IMR-90 (cell line): Measurements from ENCODE around the gene BLMH. TPM values are rescaled to one million over a fixed set of nuclear protein-coding genes. Genes with fewer than 3 reads are reported as not detected.

Source experiments
- ATAC-seq: fragments of 200-7000 bp; cut with Tn5 transposase; 2 replicates; pipeline ENCODE4 v1.9.1; 2020; ENCODE audit warnings: low read depth, mild to moderate bottlenecking, moderate library complexity
- BruUV-seq: library from RNA; stranded (reverse); fragments of 400-500 nt; replicated peaks from 2 replicates; lab custom pipeline; 2021; lab: Mats Ljungman, UMichigan
- CTCF ChIA-PET: fragments of 300-600 bp; formaldehyde crosslinking; extraction: SDS; loops from one replicate; lab custom pipeline; 2021; ENCODE audit warnings: antibody characterized with exemption; lab: Yijun Ruan, JAX
- POLR2A ChIA-PET: fragments of 300-600 bp; sonication (Branson Sonifier 250); formaldehyde crosslinking; loops from one replicate; lab custom pipeline; 2022; ENCODE audit warnings: antibody characterized with exemption; ENCODE audit not compliant: unreplicated experiment; lab: Charles Lee
- DNase-seq: peaks from one replicate; pipeline ENCODE4 v3.0.0; 2013
- H2AFZ ChIP-seq: replicated peaks from 2 replicates; pipeline ENCODE3; 2013; ENCODE audit warnings: low read length, mild to moderate bottlenecking; ENCODE audit not compliant: poor library complexity
- H2AK5ac ChIP-seq: 2 replicates; pipeline ENCODE4 v1.6.1; 2013; ENCODE audit warnings: low read depth, low read length, inconsistent platforms
- H2AK9ac ChIP-seq: replicated peaks from 2 replicates; pipeline ENCODE3; 2013; ENCODE audit warnings: mild to moderate bottlenecking, low read depth, low read length, moderate library complexity; ENCODE audit not compliant: poor library complexity
- H2BK120ac ChIP-seq: 2 replicates; pipeline ENCODE4 v1.6.1; 2013; ENCODE audit warnings: low read depth, low read length, inconsistent platforms
- H2BK15ac ChIP-seq: 3 replicates; pipeline ENCODE4 v1.6.1; 2013; ENCODE audit warnings: low read depth, low read length, inconsistent platforms
- H2BK20ac ChIP-seq: 2 replicates; pipeline ENCODE4 v1.6.1; 2013; ENCODE audit warnings: low read depth, mild to moderate bottlenecking, inconsistent platforms, low read length, moderate library complexity
- H2BK5ac ChIP-seq: 2 replicates; pipeline ENCODE4 v1.6.1; 2013; ENCODE audit warnings: mild to moderate bottlenecking, low read depth, low read length, inconsistent platforms; ENCODE audit not compliant: poor library complexity, severe bottlenecking
- H3K14ac ChIP-seq: replicated peaks from 2 replicates; pipeline ENCODE4 v1.6.1; 2013; ENCODE audit warnings: low read depth, low read length, inconsistent platforms
- H3K18ac ChIP-seq: 2 replicates; pipeline ENCODE4 v1.6.1; 2013; ENCODE audit warnings: low read depth, low read length, control low read depth
- H3K23ac ChIP-seq: 2 replicates; pipeline ENCODE4 v1.6.1; 2013; ENCODE audit warnings: low read depth, low read length, inconsistent platforms
- H3K27ac ChIP-seq: 2 replicates; pipeline ENCODE4 v1.5.1; 2013; ENCODE audit warnings: mild to moderate bottlenecking, control low read depth, low read length; ENCODE audit not compliant: insufficient read depth
- H3K27me3 ChIP-seq: 2 replicates; pipeline ENCODE4 v1.6.1; 2013; ENCODE audit warnings: low read length; ENCODE audit not compliant: control insufficient read depth, insufficient read depth
- H3K36me3 ChIP-seq: 2 replicates; pipeline ENCODE4 v1.6.1; 2013; ENCODE audit warnings: low read length, mixed read lengths; ENCODE audit not compliant: control insufficient read depth, insufficient read depth
- H3K4ac ChIP-seq: 2 replicates; pipeline ENCODE4 v1.6.1; 2013; ENCODE audit warnings: low read depth, low read length, inconsistent platforms
- H3K4me1 ChIP-seq: 2 replicates; pipeline ENCODE4 v1.6.1; 2013; ENCODE audit warnings: low read length, mixed read lengths; ENCODE audit not compliant: control insufficient read depth, insufficient read depth
- H3K4me2 ChIP-seq: 2 replicates; pipeline ENCODE4 v1.6.1; 2013; ENCODE audit warnings: low read depth, mild to moderate bottlenecking, control low read depth, low read length, moderate library complexity
- H3K4me3 ChIP-seq: 2 replicates; pipeline ENCODE4 v1.5.1; 2013; ENCODE audit warnings: low read depth, mild to moderate bottlenecking, control low read depth, low read length, moderate library complexity; ENCODE audit not compliant: insufficient read depth
- H3K56ac ChIP-seq: 2 replicates; pipeline ENCODE4 v1.6.1; 2013; ENCODE audit warnings: low read length, inconsistent platforms; ENCODE audit not compliant: insufficient read depth; ENCODE audit errors: extremely low read depth
- H3K79me1 ChIP-seq, 2 experiments: 2 replicates each; pipeline ENCODE4 v1.6.1; 2013; ENCODE audit warnings: low read length in 2 of 2, inconsistent platforms in 1 of 2, low read depth in 1 of 2
- H3K9ac ChIP-seq: 2 replicates; pipeline ENCODE4 v1.6.1; 2013; ENCODE audit warnings: low read depth, low read length, control low read depth
- H3K9me1 ChIP-seq: 2 replicates; pipeline ENCODE4 v1.6.1; 2013; ENCODE audit warnings: low read length, inconsistent platforms; ENCODE audit not compliant: insufficient read depth
- H3K9me3 ChIP-seq: 2 replicates; pipeline ENCODE4 v1.6.1; 2013; ENCODE audit warnings: low read length; ENCODE audit not compliant: control insufficient read depth, insufficient read depth
- H4K20me1 ChIP-seq: 2 replicates; pipeline ENCODE4 v1.6.1; 2013; ENCODE audit warnings: low read length, inconsistent platforms; ENCODE audit not compliant: insufficient read depth
- H4K5ac ChIP-seq: 2 replicates; pipeline ENCODE4 v1.6.1; 2013; ENCODE audit warnings: mild to moderate bottlenecking, low read depth, low read length, control low read depth
- H4K8ac ChIP-seq, 2 experiments: 2 replicates each; pipeline ENCODE4 v1.6.1; 2013; ENCODE audit warnings: low read depth in 2 of 2, low read length in 2 of 2, control low read depth in 1 of 2, inconsistent platforms in 1 of 2
- H4K91ac ChIP-seq: 2 replicates; pipeline ENCODE4 v1.6.1; 2013; ENCODE audit warnings: low read depth, low read length, inconsistent platforms; ENCODE audit not compliant: insufficient read depth
- BHLHE40 ChIP-seq: fragments of 150-350 bp; IDR thresholded peaks from 2 replicates; pipeline ENCODE4 v1.6.1; 2016; ENCODE audit warnings: mild to moderate bottlenecking, low read depth, low read length
- CEBPB ChIP-seq: IDR thresholded peaks from 2 replicates; pipeline ENCODE4 v1.6.1; 2012; ENCODE audit warnings: low read depth, low read length, improper control_type of control experiment
- CHD1 ChIP-seq: IDR thresholded peaks from 2 replicates; pipeline ENCODE4 v1.6.1; 2012; ENCODE audit warnings: low read depth, low read length, improper control_type of control experiment
- FOS ChIP-seq: fragments of 150-350 bp; IDR thresholded peaks from 2 replicates; pipeline ENCODE4 v1.6.1; 2016; ENCODE audit warnings: low read depth, low read length
- MAFK ChIP-seq: IDR thresholded peaks from 2 replicates; pipeline ENCODE4 v1.6.1; 2012; ENCODE audit warnings: low read depth, low read length, improper control_type of control experiment
- MAZ ChIP-seq: IDR thresholded peaks from 2 replicates; pipeline ENCODE4 v1.6.1; 2012; ENCODE audit warnings: low read depth, mild to moderate bottlenecking, low read length, improper control_type of control experiment, moderate library complexity, borderline replicate concordance
- MXI1 ChIP-seq: IDR thresholded peaks from 2 replicates; pipeline ENCODE4 v1.6.1; 2012; ENCODE audit warnings: low read depth, mild to moderate bottlenecking, low read length, moderate library complexity, borderline replicate concordance
- NFE2L2 ChIP-seq: fragments of 150-350 bp; IDR thresholded peaks from 2 replicates; pipeline ENCODE4 v1.6.1; 2016; ENCODE audit warnings: low read depth, mild to moderate bottlenecking, low read length
- POLR2A ChIP-seq: IDR thresholded peaks from 2 replicates; pipeline ENCODE4 v1.6.1; 2012; ENCODE audit warnings: mild to moderate bottlenecking, low read depth, low read length
- RAD21 ChIP-seq: IDR thresholded peaks from 2 replicates; pipeline ENCODE4 v1.6.1; 2012; ENCODE audit warnings: low read length, improper control_type of control experiment
- RCOR1 ChIP-seq: IDR thresholded peaks from 2 replicates; pipeline ENCODE4 v1.6.1; 2012; ENCODE audit warnings: mild to moderate bottlenecking, low read length, improper control_type of control experiment; ENCODE audit not compliant: insufficient replicate concordance
- RFX5 ChIP-seq: IDR thresholded peaks from 2 replicates; pipeline ENCODE4 v1.8.0; 2012; ENCODE audit warnings: low read depth, mild to moderate bottlenecking, low read length, moderate library complexity
- SMC3 ChIP-seq: fragments of 150-350 bp; IDR thresholded peaks from 2 replicates; pipeline ENCODE4 v1.6.1; 2016; ENCODE audit warnings: low read depth, mild to moderate bottlenecking, antibody characterized with exemption, low read length, moderate library complexity
- USF2 ChIP-seq: fragments of 150-350 bp; IDR thresholded peaks from 2 replicates; pipeline ENCODE4 v1.6.1; 2017; ENCODE audit warnings: mild to moderate bottlenecking, antibody characterized with exemption, low read length, low read depth
- WGBS, 2 experiments: methylation state at CpG; one replicate each; pipeline versions ENCODE4 v1.1.5 to v1.1.7; 2013; ENCODE audit warnings: missing lambda C conversion rate in 2 of 2; ENCODE audit not compliant: insufficient read length in 1 of 2; ENCODE audit errors: extremely low coverage in 2 of 2; 5-methylcytosine and 5-hydroxymethylcytosine counted together
- dilution Hi-C: fragments of 300-500 bp; cut with HindIII; formaldehyde crosslinking; loops from one replicate; pipeline ENCODE4 v1.14.3; 2018; ENCODE audit warnings: low sequenced_read_pairs; ENCODE audit not compliant: unreplicated experiment
- in situ Hi-C: fragments of 300-500 bp; cut with MboI; formaldehyde crosslinking; loops from 3 replicates; pipeline ENCODE4 v1.14.3; 2019; ENCODE audit warnings: low sequenced_read_pairs, inconsistent platforms, mixed read lengths
- intact Hi-C: fragments of 100-400 bp; cut with micrococcal nuclease; formaldehyde crosslinking; loops from 2 replicates; pipeline ENCODE4 v1.10.0; 2022
- polyA plus RNA-seq, 3 experiments: library from polyadenylated mRNA; depleted of rRNA; stranded (reverse); fragments of >200 nt; gene quantifications; 2 replicates each; pipeline ENCODE4 v1.2.3, GENCODE V29; 2012; ENCODE audit warnings: low replicate concordance in 1 of 3
- total RNA-seq: library from RNA; depleted of rRNA; stranded (reverse); fragments of >200 nt; gene quantifications from 2 replicates; pipeline ENCODE4 v1.2.3, GENCODE V29; 2012
- TF ChIP-seq, protein P1 (sequence below): conservative IDR thresholded peaks from 2 replicates; pipeline ENCODE4 v1.5.1; 2012; ENCODE audit warnings: mild to moderate bottlenecking, low read depth, low read length, improper control_type of control experiment
- TF ChIP-seq, protein P2 (sequence below): fragments of 150-350 bp; IDR thresholded peaks from 2 replicates; pipeline ENCODE4 v1.6.1; 2016; ENCODE audit warnings: low read depth, mild to moderate bottlenecking, low read length, moderate library complexity, borderline replicate concordance

The BLMH gene
- total and polyA plus RNA-seq, 2 of the 4 experiments (the other 2 are of a cell fraction), result 17.3 to 20.8 TPM

DNA sequence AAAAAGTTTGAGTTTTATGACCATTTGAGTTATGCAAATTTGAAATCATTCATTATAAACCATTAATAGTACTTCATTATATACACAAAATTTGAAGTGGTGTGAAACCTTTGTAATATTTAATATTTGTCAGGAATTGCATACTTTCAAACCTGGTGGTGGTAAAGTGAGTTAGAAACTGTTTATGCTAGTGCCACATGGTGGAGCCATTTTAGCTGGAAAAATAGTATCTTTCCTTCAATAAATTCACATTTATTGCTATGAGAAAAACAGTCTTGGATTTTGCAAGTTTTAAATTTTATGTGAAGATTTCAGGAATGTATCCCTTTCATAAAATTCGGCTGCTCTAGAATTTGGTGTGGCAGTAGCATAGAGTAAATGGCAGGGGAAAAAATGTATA lies 7.3 kb upstream of the BLMH start:
- Histone ChIP-seq H3K9me1 (no peaks in the 10 kb centered on the region), H2BK15ac (no peak overlapping the region), H3K4me2 (no peak overlapping the region), H2AK5ac (no peak overlapping the region), H2AK9ac (no peak overlapping the region), H3K18ac (no peak overlapping the region), H4K91ac (no peak overlapping the region), H4K8ac (no peak overlapping the region), H2BK5ac (no peak overlapping the region), H3K56ac (no peak overlapping the region), H3K23ac (no peak overlapping the region), H3K4me1 (no peaks in the 10 kb centered on the region), H4K5ac (no peak overlapping the region), H2AFZ (no peak overlapping the region), H3K9me3 (peaks cover 2% of the 10 kb centered on the region; the same call in 1 of the 2 replicates), H4K20me1 (no peaks in the 10 kb centered on the region), H3K27me3 (peaks cover 4% of the 10 kb centered on the region; the same call in 1 of the 2 replicates), H3K4me3 (no peak overlapping the region), H3K9ac (no peak overlapping the region), H2BK20ac (no peak overlapping the region), H3K36me3 (no peaks in the 10 kb centered on the region), H2BK120ac (no peak overlapping the region), H3K27ac (no peak overlapping the region), H3K14ac (no peak overlapping the region), H3K4ac (no peak overlapping the region), H3K79me1 (no peaks in the 10 kb centered on the region)
- in situ Hi-C loops, result no loop called here
- ATAC-seq (no peak; the same call in 1 of the 2 replicates), DNase-seq (peak; percentile 21)
- BruUV-seq, result no TSS peak
- ChIA-PET POLR2A (no interaction called here), CTCF (no interaction called here)
- TF ChIP-seq, protein P1, sequence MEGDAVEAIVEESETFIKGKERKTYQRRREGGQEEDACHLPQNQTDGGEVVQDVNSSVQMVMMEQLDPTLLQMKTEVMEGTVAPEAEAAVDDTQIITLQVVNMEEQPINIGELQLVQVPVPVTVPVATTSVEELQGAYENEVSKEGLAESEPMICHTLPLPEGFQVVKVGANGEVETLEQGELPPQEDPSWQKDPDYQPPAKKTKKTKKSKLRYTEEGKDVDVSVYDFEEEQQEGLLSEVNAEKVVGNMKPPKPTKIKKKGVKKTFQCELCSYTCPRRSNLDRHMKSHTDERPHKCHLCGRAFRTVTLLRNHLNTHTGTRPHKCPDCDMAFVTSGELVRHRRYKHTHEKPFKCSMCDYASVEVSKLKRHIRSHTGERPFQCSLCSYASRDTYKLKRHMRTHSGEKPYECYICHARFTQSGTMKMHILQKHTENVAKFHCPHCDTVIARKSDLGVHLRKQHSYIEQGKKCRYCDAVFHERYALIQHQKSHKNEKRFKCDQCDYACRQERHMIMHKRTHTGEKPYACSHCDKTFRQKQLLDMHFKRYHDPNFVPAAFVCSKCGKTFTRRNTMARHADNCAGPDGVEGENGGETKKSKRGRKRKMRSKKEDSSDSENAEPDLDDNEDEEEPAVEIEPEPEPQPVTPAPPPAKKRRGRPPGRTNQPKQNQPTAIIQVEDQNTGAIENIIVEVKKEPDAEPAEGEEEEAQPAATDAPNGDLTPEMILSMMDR, result peak; percentile 53
- TF ChIP-seq FOS (no peak), MAZ (no peak), RCOR1 (no peak), RFX5 (no peak), MXI1 (no peak), CHD1 (no peak), USF2 (no peak), CEBPB (no peak), SMC3 (peak; percentile 50), BHLHE40 (no peak), POLR2A (no peak), NFE2L2 (no peak), MAFK (no peak), RAD21 (peak; percentile 48)
- TF ChIP-seq, protein P2, sequence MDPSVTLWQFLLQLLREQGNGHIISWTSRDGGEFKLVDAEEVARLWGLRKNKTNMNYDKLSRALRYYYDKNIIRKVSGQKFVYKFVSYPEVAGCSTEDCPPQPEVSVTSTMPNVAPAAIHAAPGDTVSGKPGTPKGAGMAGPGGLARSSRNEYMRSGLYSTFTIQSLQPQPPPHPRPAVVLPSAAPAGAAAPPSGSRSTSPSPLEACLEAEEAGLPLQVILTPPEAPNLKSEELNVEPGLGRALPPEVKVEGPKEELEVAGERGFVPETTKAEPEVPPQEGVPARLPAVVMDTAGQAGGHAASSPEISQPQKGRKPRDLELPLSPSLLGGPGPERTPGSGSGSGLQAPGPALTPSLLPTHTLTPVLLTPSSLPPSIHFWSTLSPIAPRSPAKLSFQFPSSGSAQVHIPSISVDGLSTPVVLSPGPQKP, result no peak
- intact Hi-C loops, result loop anchor here (5.0 kb wide), 1 partner anchor 33 kb away; the partner anchor contains the start of gene TMIGD1
- dilution Hi-C loops, result no loop called here
- no CpG with 5 or more reads among the region's 1 CpG for WGBS, 2 experiments
